GM12892 (cell line): ENCODE data around the gene COL1A1.

ENCODE experiments used
- DNase-seq: peaks from one replicate; pipeline ENCODE4 v3.0.0; 2011; ENCODE audit not compliant: insufficient read length
- FAIRE-seq: peaks from 2 replicates; lab custom pipeline; 2011; peaks lifted over from hg19 to GRCh38; lab: Jason Lieb, UNC
- POLR2A ChIP-seq: IDR thresholded peaks from 2 replicates; pipeline ENCODE4 v1.6.1; 2011; ENCODE audit warnings: low read depth, low read length, control low read depth
- POLR2AphosphoS5 ChIP-seq: IDR thresholded peaks from 2 replicates; pipeline ENCODE4 v1.6.1; 2011; ENCODE audit warnings: low read depth, low read length, control low read depth
- TAF1 ChIP-seq: IDR thresholded peaks from 2 replicates; pipeline ENCODE4 v1.6.1; 2011; ENCODE audit warnings: low read depth, mild to moderate bottlenecking, control low read depth, low read length, borderline replicate concordance

Gene COL1A1

GRCh38 chr17:50187751-50188530 lies 13.5 kb downstream of the COL1A1 start:
- no peak for TF ChIP-seq POLR2A
- TF ChIP-seq TAF1, result no peak
- FAIRE-seq, result no peak
- no peak for DNase-seq

GRCh38 chr17:50187394-50187725 lies 14.1 kb downstream of the COL1A1 start:
- FAIRE-seq, result no peak
- no peak for TF ChIP-seq TAF1
- no peak for TF ChIP-seq POLR2A
- no peak for TF ChIP-seq POLR2AphosphoS5
- DNase-seq, result no peak

- FAIRE-seq (no peak), DNase-seq (no peak)
- TF ChIP-seq TAF1 (no peak), POLR2AphosphoS5 (no peak), POLR2A (no peak)
Observed at GRCh38 chr17:50186661-50187393, 14.6 kb downstream of the COL1A1 start.

- no peak for TF ChIP-seq POLR2AphosphoS5
- no peak for FAIRE-seq
- DNase-seq, result no peak
Observed at GRCh38 chr17:50185631-50186471, 15.6 kb downstream of the COL1A1 start.

GRCh38 chr17:50184611-50185398 lies 16.6 kb downstream of the COL1A1 start:
- no peak for TF ChIP-seq POLR2A
- no peak for TF ChIP-seq POLR2AphosphoS5
- no peak for TF ChIP-seq TAF1
- no peak for FAIRE-seq
- DNase-seq, result no peak

- TF ChIP-seq POLR2AphosphoS5 (no peak), POLR2A (no peak), TAF1 (no peak)
- no peak for DNase-seq
- FAIRE-seq, result no peak
Observed at GRCh38 chr17:50184064-50184463, 17.4 kb downstream of the COL1A1 start.

- peak; percentile 27 for FAIRE-seq
- TF ChIP-seq POLR2A (no peak), TAF1 (no peak), POLR2AphosphoS5 (no peak)
- no peak for DNase-seq
Observed at GRCh38 chr17:50183421-50183994, 17.9 kb downstream of the COL1A1 start.

- no peak for FAIRE-seq
- DNase-seq, result no peak
- TF ChIP-seq POLR2A (no peak), POLR2AphosphoS5 (no peak), TAF1 (no peak)
Observed at GRCh38 chr17:50182783-50183420, 18.5 kb downstream of the COL1A1 start.

GRCh38 chr17:50181591-50182560 lies 19.6 kb downstream of the COL1A1 start:
- no peak for DNase-seq
- TF ChIP-seq POLR2AphosphoS5 (no peak), POLR2A (no peak), TAF1 (no peak)
- FAIRE-seq, result peak; percentile 17
